SHP77 treated with DMSO at 0.1 percent for 48 hours (cell line): ENCODE measurements around the gene PRH1.

Source experiments
- DNase-seq: peaks from one replicate; lab custom pipeline; 2025; lab: John Stamatoyannopoulos, UW

The PRH1 gene

GRCh38 chr12:10838461-10838860, 45.6 kb downstream of the PRH1 start:
- DNase-seq, result no peak
